GM21723 (cell line): ENCODE measurements around the gene DUOX1.

Source experiments
- ATAC-seq: cut with Tn5 transposase; IDR thresholded peaks from one replicate; pipeline ENCODE4 v1.9.1; 2021; ENCODE audit warnings: mild to moderate bottlenecking, moderate library complexity; ENCODE audit not compliant: unreplicated experiment

DUOX1 gene

GRCh38 chr15:45185903-45186770 lies 56.3 kb downstream of the DUOX1 start:
- ATAC-seq: no peak

- peak; percentile 11 for ATAC-seq
Measured at GRCh38 chr15:45186771-45187577, 57.2 kb downstream of the DUOX1 start.

GRCh38 chr15:45187578-45187893 lies 57.7 kb downstream of the DUOX1 start:
- ATAC-seq: peak; percentile 3

- peak; percentile 52 for ATAC-seq
Measured at GRCh38 chr15:45187894-45188830, 58.4 kb downstream of the DUOX1 start, which contains the start of gene SHF. Gene SHF, minus strand, starts transcription at chr15:45187966. Its CDS starts 15 bp downstream, at chr15:45187951.

GRCh38 chr15:45197512-45197911 lies 67.7 kb downstream of the DUOX1 start:
- no peak for ATAC-seq

- peak; percentile 52 for ATAC-seq
Measured at GRCh38 chr15:45198337-45199135, 68.7 kb downstream of the DUOX1 start.

- ATAC-seq: peak; percentile 18
Measured at GRCh38 chr15:45199136-45199810, 69.5 kb downstream of the DUOX1 start.

- ATAC-seq: peak; percentile 45
Measured at GRCh38 chr15:45200001-45200798, 70.4 kb downstream of the DUOX1 start.

GRCh38 chr15:45200799-45201556 lies 71.2 kb downstream of the DUOX1 start:
- peak; percentile 18 for ATAC-seq

- no peak for ATAC-seq
Measured at GRCh38 chr15:45201557-45201859, 71.7 kb downstream of the DUOX1 start.

- no peak for ATAC-seq
Measured at GRCh38 chr15:45201869-45202268, 72.1 kb downstream of the DUOX1 start.

GRCh38 chr15:45203182-45203581 lies 73.4 kb downstream of the DUOX1 start:
- ATAC-seq: no peak

GRCh38 chr15:45205192-45205591 lies 75.4 kb downstream of the DUOX1 start:
- no peak for ATAC-seq

- ATAC-seq: no peak
Measured at GRCh38 chr15:45212493-45212892, 82.7 kb downstream of the DUOX1 start.
